ENCODE data around the gene KIAA1328. TPM values are rescaled to one million over a fixed set of nuclear protein-coding genes. Genes with fewer than 3 reads are reported as not detected.

The KIAA1328 gene
- total and polyA plus RNA-seq, 9 of the 15 experiments (the other 6 are each of a cell fraction or from before 2014, with no cell fraction given) = 4.0 to 8.6 (median 7.4) TPM

- Histone ChIP-seq H2AFZ (ENCODE audit: low read depth, low read length) (no peak overlapping the region), H4K20me1 (replicated peaks; ENCODE audit: control insufficient read depth, insufficient read depth, low read length) (no peaks in the 10 kb centered on the region), H3K36me3 (ENCODE audit: control insufficient read depth, insufficient read depth, low read length) (peaks cover 81% of the 10 kb centered on the region), H3K79me2 (ENCODE audit: control insufficient read depth, insufficient read depth, low read length) (peaks cover 7% of the 10 kb centered on the region), H3K9me3 (replicated peaks; ENCODE audit: control insufficient read depth, insufficient read depth, low read depth, low read length) (no peaks in the 10 kb centered on the region), H3K9me1 (ENCODE audit: control insufficient read depth, insufficient read depth, low read length) (no peaks in the 10 kb centered on the region), H3K4me2 (ENCODE audit: insufficient read depth, low read length) (no peak overlapping the region), H3K27ac (ENCODE audit: extremely low read depth, low read depth, low read length) (no peak overlapping the region), H3K4me3 (no peak overlapping the region), H3K9ac (ENCODE audit: insufficient read depth in 1 of 2, low read depth in 2 of 2, low read length in 2 of 2) (no peak overlapping the region), H3K4me1 (replicated peaks in 1 of 2; ENCODE audit: control insufficient read depth in 2 of 2, insufficient read depth in 2 of 2, low read length in 2 of 2) (no peaks in the 10 kb centered on the region; a peak in 1 of 5 replicates), H3K27me3 (ENCODE audit: control insufficient read depth in 2 of 2, insufficient read depth in 2 of 2, low read length in 2 of 2) (no peaks in the 10 kb centered on the region)
- ATAC-seq (no peak), DNase-seq (ENCODE audit: extremely low read depth in 1 of 4, low spot score in 3 of 4) (no peak), FAIRE-seq (no peak)
- 90% methylated on average over 2 of the region's 2 CpGs for WGBS (ENCODE audit: insufficient coverage, low coverage, missing lambda C conversion rate)
- intact Hi-C loops (cut with micrococcal nuclease) (loop anchor here (5.0 kb wide), 2 partner anchors 38 to 103 kb away; no protein-coding TSS in a partner anchor), in situ Hi-C loops (cut with MboI) (no loop called here)
- no TSS peak for BruUV-seq (replicated peaks)
- POLR2A ChIA-PET = no interaction called here
- TF ChIP-seq ZKSCAN1 (IDR thresholded peaks at IDR 0.05; ENCODE audit: low read depth, low read length) = peak; percentile 77
- no peak for TF ChIP-seq NKRF (IDR thresholded peaks at IDR 0.05; ENCODE audit: borderline replicate concordance)
- CTCF ChIA-PET (ENCODE audit: low intra/inter-chr PET ratio) = no interaction called here
Measured at GRCh38 chr18:36805105-36805504, 23.8 kb upstream of the KIAA1328 start.

- Histone ChIP-seq H3K4me1 (replicated peaks in 1 of 2; ENCODE audit: control insufficient read depth in 2 of 2, insufficient read depth in 2 of 2, low read length in 2 of 2) (peaks cover 0 to 7% of the 10 kb centered on the region in 2 experiments; a peak in 2 of 5 replicates), H2AFZ (ENCODE audit: low read depth, low read length) (no peak overlapping the region), H3K27ac (ENCODE audit: extremely low read depth, low read depth, low read length) (no peak overlapping the region), H3K9me3 (replicated peaks; ENCODE audit: control insufficient read depth, insufficient read depth, low read depth, low read length) (no peaks in the 10 kb centered on the region), H3K79me2 (ENCODE audit: control insufficient read depth, insufficient read depth, low read length) (peaks cover 13% of the 10 kb centered on the region), H3K4me2 (ENCODE audit: insufficient read depth, low read length) (no peak overlapping the region), H3K9ac (ENCODE audit: insufficient read depth in 1 of 2, low read depth in 2 of 2, low read length in 2 of 2) (no peak overlapping the region), H3K27me3 (ENCODE audit: control insufficient read depth in 2 of 2, insufficient read depth in 2 of 2, low read length in 2 of 2) (no peaks in the 10 kb centered on the region), H3K4me3 (no peak overlapping the region), H3K36me3 (ENCODE audit: control insufficient read depth, insufficient read depth, low read length) (peaks cover 85% of the 10 kb centered on the region), H3K9me1 (ENCODE audit: control insufficient read depth, insufficient read depth, low read length) (no peaks in the 10 kb centered on the region), H4K20me1 (replicated peaks; ENCODE audit: control insufficient read depth, insufficient read depth, low read length) (no peaks in the 10 kb centered on the region)
- ChIA-PET CTCF (ENCODE audit: low intra/inter-chr PET ratio) (interaction anchor here (1.6 to 2.6 kb wide), 3 partner anchors 39 to 713 kb away, joined by 5 to 14 read pairs (median 8); no protein-coding TSS in a partner anchor), POLR2A (interaction anchor here (0.9 kb wide), 1 partner anchor 10 kb away, joined by 4 read pairs; no protein-coding TSS in a partner anchor)
- in situ Hi-C loops (cut with MboI) = no loop called here
- FAIRE-seq (no peak), ATAC-seq (no peak), DNase-seq (ENCODE audit: extremely low read depth in 1 of 4, low spot score in 3 of 4) (no peak)
- 91% methylated on average over 2 of the region's 2 CpGs for WGBS (ENCODE audit: insufficient coverage, low coverage, missing lambda C conversion rate)
- intact Hi-C loops (cut with micrococcal nuclease) = loop anchor here (1.0 to 5.0 kb wide), 3 partner anchors 41 to 120 kb away; no protein-coding TSS in a partner anchor
- no TSS peak for BruUV-seq (replicated peaks)
- TF ChIP-seq ZNF586 (CRISPR knock-in tag; conservative IDR thresholded peaks at IDR 0.05) (no peak), IRF1 (CRISPR knock-in tag; IDR thresholded peaks at IDR 0.05; ENCODE audit: borderline replicate concordance) (no peak), CC2D1A (IDR thresholded peaks at IDR 0.05) (no peak), PTBP1 (IDR thresholded peaks at IDR 0.05; ENCODE audit: low read depth, low read length) (no peak), HDAC2 (IDR thresholded peaks at IDR 0.05) (no peak), ZNF449 (CRISPR knock-in tag; IDR thresholded peaks at IDR 0.05) (no peak), RBM15 (IDR thresholded peaks at IDR 0.05; ENCODE audit: insufficient read depth, low read length) (no peak), FOXA1 (IDR thresholded peaks at IDR 0.05; ENCODE audit: borderline replicate concordance) (no peak)
Measured at GRCh38 chr18:36808681-36809080, 20.2 kb upstream of the KIAA1328 start.

Data from K562 (cell line).